A549 (cell line): ENCODE results near the gene ANGEL2. TPM values are rescaled to one million over a fixed set of nuclear protein-coding genes. Genes with fewer than 3 reads are reported as not detected.

Experiments
- ATAC-seq, 2 experiments: fragments of 200-7000 bp in 1 of 2; fragments of >200 bp in 1 of 2; cut with Nextera tagmentation in 1 of 2; cut with Tn5 transposase in 1 of 2; 3 replicates each; pipeline versions ENCODE4 v1.8.0 to v1.9.1; 2018 to 2020; ENCODE audit warnings: mild to moderate bottlenecking in 1 of 2, moderate library complexity in 1 of 2
- CTCF ChIA-PET: fragments of 300-600 bp; sonication (Branson Sonifier 250); formaldehyde crosslinking; extraction: SDS; loops from one replicate; lab custom pipeline; 2021; ENCODE audit warnings: antibody characterized with exemption, inconsistent platforms; lab: Yijun Ruan, JAX
- POLR2A ChIA-PET: fragments of 350-600 bp; formaldehyde crosslinking; extraction: SDS; loops from one replicate; lab custom pipeline; 2021; ENCODE audit warnings: antibody characterized with exemption, inconsistent platforms; lab: Yijun Ruan, JAX
- DNase-seq, 2 experiments: peaks; one replicate each; pipeline versions ENCODE4 v3.0.0 to v3.0.0-alpha.2; 2011 to 2016; ENCODE audit warnings: low read depth in 1 of 2, low spot score in 1 of 2
- FAIRE-seq: peaks from 2 replicates; lab custom pipeline; 2011; peaks lifted over from hg19 to GRCh38; lab: Jason Lieb, UNC
- H3K27ac ChIP-seq, 2 experiments: fragments of >200 bp; sonication (Bioruptor Twin); formaldehyde crosslinking; 3 replicates each; pipeline ENCODE4 v1.5.1; 2016 to 2017
- H3K4me1 ChIP-seq: fragments of >200 bp; sonication (Bioruptor Twin); formaldehyde crosslinking; 3 replicates; pipeline ENCODE4 v1.6.1; 2016
- H3K4me2 ChIP-seq: fragments of >200 bp; sonication (Bioruptor Twin); formaldehyde crosslinking; 3 replicates; pipeline ENCODE4 v1.6.1; 2016
- H3K4me3 ChIP-seq: fragments of >200 bp; sonication (Bioruptor Twin); formaldehyde crosslinking; 3 replicates; pipeline ENCODE4 v1.5.1; 2016
- H3K9me3 ChIP-seq: fragments of >200 bp; sonication (Bioruptor Twin); formaldehyde crosslinking; 3 replicates; pipeline ENCODE4 v1.6.1; 2016
- CBX2 ChIP-seq: fragments of 200-600 bp; sonication (generic); IDR thresholded peaks from 2 replicates; pipeline ENCODE4 v1.6.1; 2016; ENCODE audit warnings: low read depth, mild to moderate bottlenecking, borderline replicate concordance
- CBX8 ChIP-seq: fragments of 200-600 bp; sonication (generic); IDR thresholded peaks from 2 replicates; pipeline ENCODE4 v1.6.1; 2016
- ESRRA ChIP-seq: fragments of 150-350 bp; IDR thresholded peaks from 2 replicates; pipeline ENCODE4 v1.6.1; 2014; ENCODE audit warnings: mild to moderate bottlenecking, low read length, borderline replicate concordance
- GATA3 ChIP-seq: IDR thresholded peaks from 2 replicates; pipeline ENCODE4 v1.6.1; 2012; ENCODE audit warnings: borderline replicate concordance
- HDAC2 ChIP-seq: fragments of 200-600 bp; sonication (generic); IDR thresholded peaks from 2 replicates; pipeline ENCODE4 v1.6.1; 2016
- HEYL ChIP-seq: fragments of 250-450 bp; sonication (Bioruptor Pico); IDR thresholded peaks from 2 replicates; pipeline ENCODE4 v1.8.0; 2021; ENCODE audit warnings: mild to moderate bottlenecking, moderate library complexity
- HOXA7 ChIP-seq: fragments of 250-450 bp; sonication (Bioruptor Pico); IDR thresholded peaks from 2 replicates; pipeline ENCODE4 v1.5.0; 2020; ENCODE audit warnings: mild to moderate bottlenecking, moderate library complexity
- HOXB13 ChIP-seq: fragments of 250-450 bp; sonication (Bioruptor Pico); IDR thresholded peaks from 2 replicates; pipeline ENCODE4 v1.5.0; 2020; ENCODE audit warnings: low read depth, mild to moderate bottlenecking, moderate library complexity
- JUN ChIP-seq, 2 experiments: fragments of >200 bp; sonication (Bioruptor Twin); formaldehyde crosslinking; IDR thresholded peaks; 2 replicates in 1 of 2; 3 replicates in 1 of 2; pipeline ENCODE4 v1.6.1; 2016 to 2017
- MAFK ChIP-seq: fragments of 450-650 bp; IDR thresholded peaks from 2 replicates; pipeline ENCODE4 v1.6.1; 2014; ENCODE audit not compliant: partially characterized antibody
- NFE2L2 ChIP-seq: fragments of 150-350 bp; conservative IDR thresholded peaks from 2 replicates; pipeline ENCODE4 v1.6.1; 2014; ENCODE audit warnings: low read length
- NR3C1 ChIP-seq: fragments of >200 bp; sonication (Bioruptor Twin); formaldehyde crosslinking; IDR thresholded peaks from 3 replicates; pipeline ENCODE4 v1.6.1; 2017
- PBX3 ChIP-seq: IDR thresholded peaks from 2 replicates; pipeline ENCODE4 v1.6.1; 2012
- PHF8 ChIP-seq: fragments of 200-600 bp; sonication (generic); IDR thresholded peaks from 2 replicates; pipeline ENCODE4 v1.6.1; 2016; ENCODE audit warnings: low read depth, mild to moderate bottlenecking, antibody characterized with exemption, moderate library complexity, borderline replicate concordance
- RAD21 ChIP-seq, 2 experiments: fragments of >200 bp in 1 of 2; sonication (Bioruptor Twin) in 1 of 2; formaldehyde crosslinking in 1 of 2; IDR thresholded peaks in 1 of 2; conservative IDR thresholded peaks in 1 of 2; 2 replicates in 1 of 2; 3 replicates in 1 of 2; pipeline ENCODE4 v1.6.1; 2012 to 2018; ENCODE audit warnings: inconsistent platforms in 1 of 2
- RCOR1 ChIP-seq: fragments of 150-350 bp; IDR thresholded peaks from 2 replicates; pipeline ENCODE4 v1.6.1; 2014; ENCODE audit warnings: antibody characterized with exemption, low read length, low read depth
- RFX5 ChIP-seq: fragments of 450-650 bp; IDR thresholded peaks from 2 replicates; pipeline ENCODE4 v1.7.1; 2014; ENCODE audit warnings: antibody characterized with exemption, mild to moderate bottlenecking, moderate library complexity
- SMC3 ChIP-seq: fragments of >200 bp; sonication (Bioruptor Twin); formaldehyde crosslinking; IDR thresholded peaks from 3 replicates; pipeline ENCODE4 v1.6.1; 2018; ENCODE audit warnings: inconsistent platforms
- SREBF2 ChIP-seq: fragments of 450-650 bp; IDR thresholded peaks from 2 replicates; pipeline ENCODE4 v1.6.1; 2014; ENCODE audit warnings: mild to moderate bottlenecking, moderate library complexity
- TFCP2L1 ChIP-seq: fragments of 250-450 bp; sonication (Bioruptor Pico); IDR thresholded peaks from 2 replicates; pipeline ENCODE4 v1.5.0; 2021; ENCODE audit warnings: mild to moderate bottlenecking
- TP53 ChIP-seq: fragments of 250-450 bp; sonication (Bioruptor Pico); IDR thresholded peaks from 2 replicates; pipeline ENCODE4 v1.5.0; 2021; ENCODE audit warnings: mild to moderate bottlenecking, moderate library complexity
- ZNF302 ChIP-seq: fragments of 250-450 bp; sonication (Bioruptor Pico); IDR thresholded peaks from 2 replicates; pipeline ENCODE4 v1.9.0; 2021; ENCODE audit warnings: inconsistent platforms, mild to moderate bottlenecking, moderate library complexity
- WGBS: methylation state at CpG from one replicate; pipeline ENCODE4 v1.1.6; 2017; ENCODE audit errors: missing lambda C conversion rate; 5-methylcytosine and 5-hydroxymethylcytosine counted together
- polyA plus RNA-seq, 4 experiments: library from polyadenylated mRNA; depleted of rRNA in 3 of 4; stranded (reverse); fragments of >200 nt; fragmentation: RNase III in 1 of 4; extraction: RNeasy Plus Mini Kit Qiagen cat#74134 plus additional on column Dnase treatment in 1 of 4; gene quantifications; 2 replicates in 3 of 4; 3 replicates in 1 of 4; pipeline ENCODE4 v1.2.3, GENCODE V29; 2011 to 2017
- TF ChIP-seq, protein P1 (sequence below): fragments of >200 bp; sonication (Bioruptor Twin); formaldehyde crosslinking; IDR thresholded peaks from 3 replicates; pipeline ENCODE4 v1.6.1; 2016
- TF ChIP-seq, protein P2 (sequence below): fragments of 450-650 bp; IDR thresholded peaks from 2 replicates; pipeline ENCODE4 v1.6.1; 2014; ENCODE audit warnings: antibody characterized with exemption
- TF ChIP-seq, protein P3 (sequence below): fragments of 250-450 bp; sonication (Bioruptor Pico); IDR thresholded peaks from 2 replicates; pipeline ENCODE4 v1.5.0; 2020; ENCODE audit warnings: low read depth, mild to moderate bottlenecking, moderate library complexity

Gene ANGEL2
- polyA plus RNA-seq, 2 of the 4 experiments (the other 2 are of a cell fraction): 20.4 to 38.9 TPM

GRCh38 chr1:212983482-212983881 is 32.2 kb downstream of the ANGEL2 start:
- Histone ChIP-seq H3K27ac (no peak overlapping the region), H3K9me3 (no peaks in the 10 kb centered on the region), H3K4me2 (no peak overlapping the region), H3K4me3 (no peak overlapping the region), H3K4me1 (peaks cover 39% of the 10 kb centered on the region)
- DNase-seq (no peak), ATAC-seq (no peak), FAIRE-seq (no peak)
- ChIA-PET POLR2A (no interaction called here), CTCF (interaction anchor here (4.1 kb wide), 1 partner anchor 11 kb away, joined by 32 read pairs; no protein-coding TSS in a partner anchor)
- no peak for TF ChIP-seq MAFK
- no peak for TF ChIP-seq HOXA7 (CRISPR knock-in tag)
- no peak for TF ChIP-seq RAD21 (conservative IDR thresholded peaks at IDR 0.05 in 1 of 2, IDR thresholded peaks at IDR 0.05 in 1 of 2)
- TF ChIP-seq, protein P1, sequence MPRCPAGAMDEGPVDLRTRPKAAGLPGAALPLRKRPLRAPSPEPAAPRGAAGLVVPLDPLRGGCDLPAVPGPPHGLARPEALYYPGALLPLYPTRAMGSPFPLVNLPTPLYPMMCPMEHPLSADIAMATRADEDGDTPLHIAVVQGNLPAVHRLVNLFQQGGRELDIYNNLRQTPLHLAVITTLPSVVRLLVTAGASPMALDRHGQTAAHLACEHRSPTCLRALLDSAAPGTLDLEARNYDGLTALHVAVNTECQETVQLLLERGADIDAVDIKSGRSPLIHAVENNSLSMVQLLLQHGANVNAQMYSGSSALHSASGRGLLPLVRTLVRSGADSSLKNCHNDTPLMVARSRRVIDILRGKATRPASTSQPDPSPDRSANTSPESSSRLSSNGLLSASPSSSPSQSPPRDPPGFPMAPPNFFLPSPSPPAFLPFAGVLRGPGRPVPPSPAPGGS: no peak
- no peak for TF ChIP-seq CBX8
- TF ChIP-seq TP53 (CRISPR knock-in tag): no peak
- TF ChIP-seq RCOR1: no peak
- TF ChIP-seq HOXB13 (CRISPR knock-in tag): no peak
- TF ChIP-seq, protein P2, sequence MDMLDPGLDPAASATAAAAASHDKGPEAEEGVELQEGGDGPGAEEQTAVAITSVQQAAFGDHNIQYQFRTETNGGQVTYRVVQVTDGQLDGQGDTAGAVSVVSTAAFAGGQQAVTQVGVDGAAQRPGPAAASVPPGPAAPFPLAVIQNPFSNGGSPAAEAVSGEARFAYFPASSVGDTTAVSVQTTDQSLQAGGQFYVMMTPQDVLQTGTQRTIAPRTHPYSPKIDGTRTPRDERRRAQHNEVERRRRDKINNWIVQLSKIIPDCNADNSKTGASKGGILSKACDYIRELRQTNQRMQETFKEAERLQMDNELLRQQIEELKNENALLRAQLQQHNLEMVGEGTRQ: no peak
- no peak for TF ChIP-seq PBX3
- no peak for TF ChIP-seq ZNF302
- TF ChIP-seq SREBF2: no peak
- TF ChIP-seq PHF8: no peak
- TF ChIP-seq RFX5: no peak
- TF ChIP-seq TFCP2L1 (CRISPR knock-in tag): no peak
- TF ChIP-seq NFE2L2: no peak
- no peak for TF ChIP-seq JUN (IDR thresholded peaks at IDR 0.05)
- no peak for TF ChIP-seq HEYL (CRISPR knock-in tag)
- WGBS: 74% methylated on average over 3 of the region's 3 CpGs

- WGBS: 74% methylated on average over 6 of the region's 6 CpGs
- POLR2A ChIA-PET: no interaction called here
- H3K4me1 ChIP-seq: peaks cover 31% of the 10 kb centered on the region
- no peak for DNase-seq
- no peak for FAIRE-seq
- H3K4me2 ChIP-seq: no peak overlapping the region
- CTCF ChIA-PET: interaction anchor here (0.8 to 3.0 kb wide), 3 partner anchors 13 to 16 kb away, joined by 3 to 11 read pairs (median 3); no protein-coding TSS in a partner anchor
- TF ChIP-seq CBX2 (no peak), HDAC2 (no peak), GATA3 (no peak), SMC3 (no peak), NR3C1 (no peak), ESRRA (no peak)
- TF ChIP-seq, protein P3, sequence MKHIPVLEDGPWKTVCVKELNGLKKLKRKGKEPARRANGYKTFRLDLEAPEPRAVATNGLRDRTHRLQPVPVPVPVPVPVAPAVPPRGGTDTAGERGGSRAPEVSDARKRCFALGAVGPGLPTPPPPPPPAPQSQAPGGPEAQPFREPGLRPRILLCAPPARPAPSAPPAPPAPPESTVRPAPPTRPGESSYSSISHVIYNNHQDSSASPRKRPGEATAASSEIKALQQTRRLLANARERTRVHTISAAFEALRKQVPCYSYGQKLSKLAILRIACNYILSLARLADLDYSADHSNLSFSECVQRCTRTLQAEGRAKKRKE: no peak
- H3K4me3 ChIP-seq: no peak overlapping the region
- H3K9me3 ChIP-seq: no peaks in the 10 kb centered on the region
- peak overlapping the region in 1 of 2 experiments; percentile 24; a peak in 1 of 6 replicates for H3K27ac ChIP-seq
- no peak for ATAC-seq
Observed at GRCh38 chr1:212982430-212983152, 33.1 kb downstream of the ANGEL2 start.
